Activated T-cell treated with anti-CD3 and anti-CD28 coated beads for 4 hours (primary cell): ENCODE results near the gene MCM10.
"Not testable (repeated sequence)": the region's sequence is repeated elsewhere in the genome, so short reads cannot be mapped to it uniquely, and the experiment has no call there.

ENCODE experiments used
- DNase-seq: peaks from one replicate; pipeline ENCODE4 v3.0.0-alpha.2; 2020

The MCM10 gene

GRCh38 chr10:13222566-13222965 is 61.2 kb downstream of the MCM10 start:
- DNase-seq: no peak

- no peak for DNase-seq
These were observed 61.9 kb downstream of the MCM10 start for GRCh38 chr10:13223241-13223640.

GRCh38 chr10:13224210-13224995 is 63.0 kb downstream of the MCM10 start:
- DNase-seq: no peak

- no peak for DNase-seq
These were observed 64.2 kb downstream of the MCM10 start for GRCh38 chr10:13225601-13226000.

GRCh38 chr10:13227031-13227430 is 65.7 kb downstream of the MCM10 start:
- no peak for DNase-seq

DNA sequence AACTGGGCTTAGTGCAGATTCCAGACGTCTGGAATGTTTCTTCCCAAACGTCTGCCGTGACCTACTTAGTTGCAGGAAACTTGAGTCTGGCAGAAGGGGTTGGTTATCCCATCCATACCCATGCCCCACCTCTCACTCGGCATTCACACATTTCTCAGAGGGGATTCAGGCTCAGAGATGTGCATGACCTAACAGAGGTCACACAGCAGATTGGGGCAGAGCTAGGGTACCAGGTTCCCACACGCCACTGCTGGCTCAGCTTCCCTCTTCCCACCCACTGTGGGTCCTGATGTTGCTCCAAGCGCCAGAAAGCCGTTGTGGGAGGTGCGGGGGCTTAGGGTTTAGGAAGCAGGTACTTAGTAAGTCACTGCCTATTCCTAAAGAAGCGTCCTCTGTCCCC is 69.8 kb downstream of the MCM10 start:
- no peak for DNase-seq

DNA sequence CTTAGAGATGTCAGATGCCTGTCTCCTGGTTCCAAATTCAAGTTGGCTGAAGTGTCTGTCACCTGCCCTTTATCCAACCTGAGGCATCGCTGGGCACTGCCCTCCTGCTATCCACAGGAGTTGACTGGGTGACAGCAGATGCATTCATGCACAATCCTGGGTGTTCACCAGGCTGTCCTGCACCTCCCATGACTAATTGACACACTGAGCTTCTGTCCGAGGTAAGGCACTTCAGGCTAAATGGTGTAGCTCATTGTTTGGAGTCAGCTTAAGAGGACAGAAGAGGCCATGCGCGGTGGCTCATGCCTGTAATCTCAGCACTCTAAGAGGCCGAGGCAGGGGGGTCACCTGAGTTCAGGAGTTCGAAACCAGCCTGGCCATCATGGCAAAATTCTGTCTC is 70.5 kb downstream of the MCM10 start:
- no peak for DNase-seq

- no peak for DNase-seq
These were observed 72.0 kb downstream of the MCM10 start for GRCh38 chr10:13233358-13233757.

GRCh38 chr10:13234172-13234571 is 72.8 kb downstream of the MCM10 start, which contains the start of gene UCMA:
UCMA (minus strand) TSS chr10:13234374; CDS start chr10:13234258, 116 bp downstream.
- no peak for DNase-seq

DNA sequence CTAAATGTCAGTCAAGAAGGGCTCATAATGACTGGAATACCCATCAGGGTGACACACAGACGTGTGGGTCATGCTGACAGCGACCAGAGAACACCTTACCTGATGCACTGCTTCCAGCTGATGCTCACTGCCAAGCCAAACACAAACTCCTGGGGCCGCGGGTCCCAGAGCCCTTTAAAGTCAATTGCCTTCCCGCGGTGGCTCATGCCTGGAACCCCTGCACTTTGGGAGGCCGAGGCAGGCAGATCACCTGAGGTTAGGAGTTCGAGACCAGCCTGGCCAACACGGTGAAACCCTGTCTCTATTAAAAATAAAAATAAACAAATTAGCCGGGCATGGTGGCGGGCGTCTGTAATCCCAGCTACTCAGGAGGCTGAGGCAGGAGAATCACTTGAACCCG is 73.4 kb downstream of the MCM10 start:
- not testable (repeated sequence) for DNase-seq

GRCh38 chr10:13236638-13237037 is 75.3 kb downstream of the MCM10 start:
- DNase-seq: no peak

DNA sequence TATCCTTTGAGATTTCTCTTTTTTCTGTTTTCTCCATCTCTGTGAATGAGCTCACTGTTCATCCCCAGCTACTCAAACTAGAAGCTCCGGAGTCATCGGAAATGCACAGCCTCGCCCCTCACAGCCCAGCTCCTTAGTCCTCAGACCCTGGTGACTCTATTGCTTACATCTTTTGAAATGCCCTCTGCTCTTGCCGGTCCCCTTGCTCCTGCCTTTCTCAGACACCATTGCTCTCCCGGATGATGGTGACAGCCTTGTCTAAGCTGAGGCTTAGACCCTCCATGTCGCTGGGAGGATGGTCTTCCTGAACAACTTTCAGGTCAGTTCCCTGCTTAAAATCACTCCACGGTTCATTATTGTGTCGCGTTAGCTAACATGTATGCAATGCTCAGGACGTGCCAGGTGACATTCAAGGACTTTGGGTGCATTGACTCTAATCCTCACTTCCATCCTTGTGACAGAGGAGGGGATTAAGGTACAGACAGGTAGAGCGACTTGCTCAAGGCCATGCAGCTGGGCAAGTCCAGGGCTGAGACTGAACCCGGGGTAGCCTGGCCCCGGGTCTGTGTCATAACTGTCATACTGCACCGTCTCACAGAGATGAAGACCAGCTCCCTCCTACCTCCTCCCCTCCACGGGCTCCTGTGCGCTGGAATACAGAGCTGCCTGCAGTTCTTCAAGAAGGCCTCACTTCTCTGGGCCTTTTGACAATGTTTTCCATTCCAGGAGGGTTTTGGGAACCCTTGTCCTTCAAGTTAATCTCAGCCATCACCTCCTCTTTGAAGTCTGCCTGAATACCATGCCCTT is 77.1 kb downstream of the MCM10 start:
- DNase-seq: no peak

- no peak for DNase-seq
These were observed 78.6 kb downstream of the MCM10 start for GRCh38 chr10:13239923-13240322.

- no peak for DNase-seq
These were observed 80.3 kb downstream of the MCM10 start for GRCh38 chr10:13241613-13242012.

- DNase-seq: not testable (repeated sequence)
These were observed 80.9 kb downstream of the MCM10 start for GRCh38 chr10:13242260-13242659.

- no peak for DNase-seq
These were observed 85.9 kb downstream of the MCM10 start for GRCh38 chr10:13247246-13247645.

DNA sequence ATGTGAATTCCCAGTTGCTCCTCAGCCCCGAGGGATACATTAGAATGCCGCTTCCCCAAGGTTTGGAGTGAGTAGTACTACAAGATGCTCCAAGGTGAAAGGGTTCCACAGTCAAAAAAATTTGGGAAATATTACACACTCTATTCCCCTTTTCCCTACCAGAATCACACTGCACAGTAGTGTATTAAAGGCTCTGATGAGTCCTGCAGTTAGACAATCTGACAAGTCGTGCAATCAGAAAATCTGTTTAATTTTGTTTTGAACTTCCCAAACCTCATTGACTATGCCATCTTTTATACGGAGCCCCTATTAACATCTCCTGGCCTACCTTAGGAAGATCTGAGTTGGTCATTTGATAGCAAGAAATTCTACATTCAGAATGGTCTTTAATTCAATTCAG is 86.4 kb downstream of the MCM10 start:
- no peak for DNase-seq

- no peak for DNase-seq
These were observed 92.4 kb downstream of the MCM10 start for GRCh38 chr10:13253726-13254125.

GRCh38 chr10:13256627-13257026 is 95.3 kb downstream of the MCM10 start:
- no peak for DNase-seq

GRCh38 chr10:13257621-13258140 is 96.3 kb downstream of the MCM10 start:
- DNase-seq: no peak
